ENCODE data around the gene TBC1D2B.

Gene TBC1D2B

GRCh38 chr15:78103406-78104118 is 26.1 kb upstream of the TBC1D2B start:
- no peak for TF ChIP-seq CTCF (IDR thresholded peaks at IDR 0.05; ENCODE audit: low read depth, low read length)
- H3K4me3 ChIP-seq (ENCODE audit: low read depth, low read length) = no peak overlapping the region

- no peak for TF ChIP-seq CTCF (IDR thresholded peaks at IDR 0.05; ENCODE audit: low read depth, low read length)
Observed at GRCh38 chr15:78102741-78103140, 25.2 kb upstream of the TBC1D2B start.

GRCh38 chr15:78102211-78102610 is 24.7 kb upstream of the TBC1D2B start:
- TF ChIP-seq CTCF (IDR thresholded peaks at IDR 0.05; ENCODE audit: low read depth, low read length) = no peak
- no peak overlapping the region for H3K4me3 ChIP-seq (ENCODE audit: low read depth, low read length)

More at GRCh38 chr15:78102741-78103140, 25.2 kb upstream of the TBC1D2B start:
- no peak overlapping the region for H3K4me3 ChIP-seq (ENCODE audit: low read depth, low read length)

- H3K4me3 ChIP-seq (ENCODE audit: low read depth, low read length) = no peak overlapping the region
Observed at GRCh38 chr15:78101423-78102105, 24.1 kb upstream of the TBC1D2B start.

GRCh38 chr15:78100886-78101285 is 23.4 kb upstream of the TBC1D2B start:
- no peak for TF ChIP-seq CTCF (IDR thresholded peaks at IDR 0.05; ENCODE audit: low read depth, low read length)
- no peak overlapping the region for H3K4me3 ChIP-seq (ENCODE audit: low read depth, low read length)

More at GRCh38 chr15:78101423-78102105, 24.1 kb upstream of the TBC1D2B start:
- TF ChIP-seq CTCF (IDR thresholded peaks at IDR 0.05; ENCODE audit: low read depth, low read length) = no peak

- no peak for TF ChIP-seq CTCF (IDR thresholded peaks at IDR 0.05; ENCODE audit: low read depth, low read length)
- no peak overlapping the region for H3K4me3 ChIP-seq (ENCODE audit: low read depth, low read length)
Observed at GRCh38 chr15:78098131-78098755, 20.7 kb upstream of the TBC1D2B start.

- H3K4me3 ChIP-seq (ENCODE audit: low read depth, low read length) = no peak overlapping the region
- TF ChIP-seq CTCF (IDR thresholded peaks at IDR 0.05; ENCODE audit: low read depth, low read length) = no peak
Observed at GRCh38 chr15:78097667-78098066, 20.2 kb upstream of the TBC1D2B start.
